Tibial nerve (tissue), 4 donors: Measurements from ENCODE around the gene IDH3A. TPM values are rescaled to one million over a fixed set of nuclear protein-coding genes. Genes with fewer than 3 reads are reported as not detected.

ENCODE experiments used
- DNase-seq, 2 donors: peaks; one replicate each; pipeline ENCODE4 v3.0.0-alpha.2; 2019; ENCODE audit warnings: low spot score in 2 of 2
- H3K27ac ChIP-seq, 4 donors: fragments of 200-600 bp; sonication (generic) in 3 of 4; one replicate each; pipeline ENCODE4 v1.5.1; 2017 to 2019; ENCODE audit warnings: mild to moderate bottlenecking in 1 of 4
- H3K27me3 ChIP-seq, 2 donors: fragments of 200-600 bp; sonication (generic) in 1 of 2; one replicate each; pipeline versions ENCODE4 v1.5.1 to v1.6.0; 2017 to 2019
- H3K36me3 ChIP-seq, 3 donors: fragments of 200-600 bp; sonication (generic); one replicate each; pipeline ENCODE4 v1.5.1; 2018 to 2019
- H3K4me1 ChIP-seq, 4 donors: fragments of 200-600 bp; sonication (generic) in 3 of 4; one replicate each; pipeline ENCODE4 v1.5.1; 2017 to 2019
- H3K4me3 ChIP-seq, 4 donors: fragments of 200-600 bp; sonication (generic) in 3 of 4; one replicate each; pipeline ENCODE4 v1.5.1; 2017 to 2019; ENCODE audit warnings: mild to moderate bottlenecking in 1 of 4, moderate library complexity in 1 of 4
- H3K9me3 ChIP-seq, 4 donors: fragments of 200-600 bp; sonication (generic) in 3 of 4; one replicate each; pipeline ENCODE4 v1.5.1; 2017 to 2019
- EP300 ChIP-seq, 2 donors: sonication (generic); formaldehyde crosslinking; IDR thresholded peaks; one replicate each; pipeline ENCODE4 v1.6.1; 2017; ENCODE audit warnings: antibody characterized with exemption in 2 of 2, mild to moderate bottlenecking in 1 of 2
- POLR2A ChIP-seq, 2 donors: fragments of 450-650 bp; IDR thresholded peaks; one replicate each; pipeline ENCODE4 v1.6.1; 2017; ENCODE audit warnings: antibody characterized with exemption in 2 of 2, mild to moderate bottlenecking in 2 of 2, moderate library complexity in 2 of 2
- WGBS, 2 donors: methylation state at CpG; one replicate each; pipeline ENCODE4 v1.1.5; 2018; 5-methylcytosine and 5-hydroxymethylcytosine counted together
- total RNA-seq, 4 donors: library from RNA; depleted of rRNA; stranded (reverse); fragments of >200 nt; gene quantifications; one replicate each; pipeline ENCODE4 v1.1.0, GENCODE V29; 2016
- TF ChIP-seq, protein P1 (sequence below), 5 experiments: fragments of 200-600 bp in 3 of 5; fragments of 450-650 bp in 2 of 5; sonication (generic) in 3 of 5; IDR thresholded peaks; one replicate each; pipeline ENCODE4 v1.5.1; 2016 to 2019; ENCODE audit warnings: antibody characterized with exemption in 5 of 5, mild to moderate bottlenecking in 3 of 5, moderate library complexity in 2 of 5

IDH3A gene
- total RNA-seq, 4 donors from 2014 or later = 46.9 to 70.7 (median 63.4) TPM

GRCh38 chr15:78108300-78109084 lies 40.7 kb upstream of the IDH3A start:
- Histone ChIP-seq H3K27me3 (no peaks in the 10 kb centered on the region), H3K4me3 (no peak overlapping the region), H3K9me3 (no peaks in the 10 kb centered on the region), H3K36me3 (no peaks in the 10 kb centered on the region), H3K4me1 (peaks cover 0 to 7% (median 1%) of the 10 kb centered on the region in 4 donors), H3K27ac (no peak overlapping the region)
- TF ChIP-seq, protein P1, sequence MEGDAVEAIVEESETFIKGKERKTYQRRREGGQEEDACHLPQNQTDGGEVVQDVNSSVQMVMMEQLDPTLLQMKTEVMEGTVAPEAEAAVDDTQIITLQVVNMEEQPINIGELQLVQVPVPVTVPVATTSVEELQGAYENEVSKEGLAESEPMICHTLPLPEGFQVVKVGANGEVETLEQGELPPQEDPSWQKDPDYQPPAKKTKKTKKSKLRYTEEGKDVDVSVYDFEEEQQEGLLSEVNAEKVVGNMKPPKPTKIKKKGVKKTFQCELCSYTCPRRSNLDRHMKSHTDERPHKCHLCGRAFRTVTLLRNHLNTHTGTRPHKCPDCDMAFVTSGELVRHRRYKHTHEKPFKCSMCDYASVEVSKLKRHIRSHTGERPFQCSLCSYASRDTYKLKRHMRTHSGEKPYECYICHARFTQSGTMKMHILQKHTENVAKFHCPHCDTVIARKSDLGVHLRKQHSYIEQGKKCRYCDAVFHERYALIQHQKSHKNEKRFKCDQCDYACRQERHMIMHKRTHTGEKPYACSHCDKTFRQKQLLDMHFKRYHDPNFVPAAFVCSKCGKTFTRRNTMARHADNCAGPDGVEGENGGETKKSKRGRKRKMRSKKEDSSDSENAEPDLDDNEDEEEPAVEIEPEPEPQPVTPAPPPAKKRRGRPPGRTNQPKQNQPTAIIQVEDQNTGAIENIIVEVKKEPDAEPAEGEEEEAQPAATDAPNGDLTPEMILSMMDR (IDR thresholded peaks at IDR 0.05) = peak; percentile 87 to 98 (median 93)
- TF ChIP-seq POLR2A (IDR thresholded peaks at IDR 0.05) = no peak
- 47 to 69% methylated on average over 6 to 11 of the region's 11 CpGs for WGBS, 2 donors
- DNase-seq = peak; percentile 72 to 79

DNA sequence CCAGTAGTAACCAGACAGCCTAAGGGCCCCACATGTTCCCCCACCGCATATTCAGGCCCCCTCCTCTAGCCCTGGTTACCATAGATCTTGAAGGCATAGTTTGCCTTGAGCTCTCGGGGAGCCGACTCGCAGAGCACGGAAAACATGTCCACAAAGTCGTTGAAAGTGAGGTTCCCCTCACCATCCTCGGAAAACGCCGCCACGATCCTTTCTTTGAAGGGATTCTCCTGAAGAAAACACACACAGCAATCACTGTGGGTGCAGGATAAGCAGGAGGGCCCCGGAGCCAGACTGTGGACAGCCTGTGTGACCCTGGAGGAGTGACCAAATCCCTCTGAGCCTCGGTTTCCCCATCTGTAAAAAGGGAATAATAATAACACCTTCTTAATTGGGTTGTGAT lies 40.0 kb upstream of the IDH3A start:
- DNase-seq = no peak
- TF ChIP-seq, protein P1 (IDR thresholded peaks at IDR 0.05) = no peak
- TF ChIP-seq POLR2A (IDR thresholded peaks at IDR 0.05) (no peak), EP300 (IDR thresholded peaks at IDR 0.05) (no peak)

DNA sequence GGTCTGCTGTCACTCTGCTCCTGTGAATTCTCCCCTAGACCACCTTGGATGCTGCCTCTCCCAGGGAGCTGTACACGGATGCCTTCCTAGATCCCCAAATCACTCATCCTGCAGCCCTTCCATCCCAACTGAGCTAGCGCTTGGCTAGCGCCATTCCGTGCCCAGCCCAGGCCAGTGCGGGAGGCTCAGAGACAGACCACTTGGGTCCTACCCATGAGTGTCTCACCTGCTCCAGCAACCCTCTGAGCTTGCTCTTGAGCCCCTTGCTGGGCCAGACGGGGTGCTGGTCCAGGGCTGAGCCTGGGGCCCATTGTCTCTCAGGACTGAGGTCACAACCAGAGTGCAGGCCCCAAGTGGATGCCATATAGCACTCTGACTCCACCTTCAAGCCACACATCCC lies 39.1 kb upstream of the IDH3A start:
- DNase-seq = no peak
- Histone ChIP-seq H3K9me3 (no peaks in the 10 kb centered on the region), H3K4me3 (no peak overlapping the region), H3K4me1 (peaks cover 0 to 3% (median 0%) of the 10 kb centered on the region in 4 donors), H3K27ac (no peak overlapping the region), H3K27me3 (no peaks in the 10 kb centered on the region), H3K36me3 (no peaks in the 10 kb centered on the region)
- WGBS, 2 donors = 89 to 93% methylated on average over 5 to 6 of the region's 6 CpGs
- TF ChIP-seq EP300 (IDR thresholded peaks at IDR 0.05) (no peak), POLR2A (IDR thresholded peaks at IDR 0.05) (no peak)
- TF ChIP-seq, protein P1 (IDR thresholded peaks at IDR 0.05) = no peak

More for the DNA sequence above, 40.0 kb upstream of the IDH3A start:
- Histone ChIP-seq H3K4me1 (peaks cover 0 to 3% (median 0%) of the 10 kb centered on the region in 4 donors), H3K36me3 (no peaks in the 10 kb centered on the region), H3K27ac (no peak overlapping the region), H3K4me3 (no peak overlapping the region), H3K9me3 (no peaks in the 10 kb centered on the region), H3K27me3 (no peaks in the 10 kb centered on the region)
- 90 to 92% methylated on average over 12 of the region's 12 CpGs for WGBS, 2 donors

GRCh38 chr15:78110916-78111475 lies 38.2 kb upstream of the IDH3A start:
- Histone ChIP-seq H3K4me3 (no peak overlapping the region), H3K9me3 (no peaks in the 10 kb centered on the region), H3K36me3 (no peaks in the 10 kb centered on the region), H3K4me1 (peaks cover 0 to 3% (median 0%) of the 10 kb centered on the region in 4 donors), H3K27me3 (no peaks in the 10 kb centered on the region), H3K27ac (no peak overlapping the region)
- 90 to 91% methylated on average over 10 of the region's 10 CpGs for WGBS, 2 donors
- TF ChIP-seq POLR2A (IDR thresholded peaks at IDR 0.05) (no peak), EP300 (IDR thresholded peaks at IDR 0.05) (no peak)
- TF ChIP-seq, protein P1 (IDR thresholded peaks at IDR 0.05) = no peak
- DNase-seq = no peak

- peaks cover 0 to 3% (median 0%) of the 10 kb centered on the region in 4 donors for H3K4me1 ChIP-seq
- H3K9me3 ChIP-seq = no peaks in the 10 kb centered on the region
- H3K36me3 ChIP-seq = no peaks in the 10 kb centered on the region
- no peak overlapping the region for H3K27ac ChIP-seq
- TF ChIP-seq EP300 (IDR thresholded peaks at IDR 0.05) (no peak), POLR2A (IDR thresholded peaks at IDR 0.05) (no peak)
- TF ChIP-seq, protein P1 (IDR thresholded peaks at IDR 0.05) = no peak
- H3K4me3 ChIP-seq = no peak overlapping the region
- no peaks in the 10 kb centered on the region for H3K27me3 ChIP-seq
- 85 to 94% methylated on average over 3 of the region's 3 CpGs for WGBS, 2 donors
- DNase-seq = no peak
These were observed 37.4 kb upstream of the IDH3A start for GRCh38 chr15:78111788-78112187.
